ENCODE results near the gene TTC39A. TPM values are rescaled to one million over a fixed set of nuclear protein-coding genes. Genes with fewer than 3 reads are reported as not detected.

TTC39A gene
- total RNA-seq, 4 donors from 2014 or later: 12.2 to 16.5 (median 15.3) TPM

- WGBS, 2 donors: 15 to 18% methylated on average over 7 of the region's 7 CpGs
- no peak overlapping the region for H3K4me3 ChIP-seq (ENCODE audit: low read depth, poor library complexity, severe bottlenecking)
- intact Hi-C loops (cut with DNase I; ENCODE audit: low total_unique reads): no loop called here
These were observed 92.3 kb downstream of the TTC39A start for GRCh38 chr1:51238034-51238403.

GRCh38 chr1:51237351-51238033 is 92.9 kb downstream of the TTC39A start:
- H3K4me3 ChIP-seq (ENCODE audit: low read depth, poor library complexity, severe bottlenecking): no peak overlapping the region
- intact Hi-C loops (cut with DNase I; ENCODE audit: low total_unique reads): no loop called here
- no peak for TF ChIP-seq CTCF (IDR thresholded peaks at IDR 0.05)
- no peak for TF ChIP-seq POLR2A (IDR thresholded peaks at IDR 0.05)
- no peak for DNase-seq (ENCODE audit: low spot score in 2 of 2)
- 3 to 5% methylated on average over 9 of the region's 9 CpGs for WGBS, 2 donors

More at GRCh38 chr1:51238034-51238403, 92.3 kb downstream of the TTC39A start:
- no peak for TF ChIP-seq CTCF (IDR thresholded peaks at IDR 0.05)
- no peak for DNase-seq (ENCODE audit: low spot score in 2 of 2)

Other genes with a start within 250 kb of the TTC39A start
- not detected for gene C1orf185, start 228.3 kb downstream of the TTC39A start, total RNA-seq
- 10 to 100 TPM; 65.4 to 95.3 (median 81.6) TPM for gene RNF11, start 94.3 kb downstream of the TTC39A start, total RNA-seq
- gene EPS15, start 188.7 kb upstream of the TTC39A start, total RNA-seq: 10 to 100 TPM; 56.9 to 80.5 (median 64.3) TPM